ENCODE data around the gene SDK1.

Gene SDK1

DNA sequence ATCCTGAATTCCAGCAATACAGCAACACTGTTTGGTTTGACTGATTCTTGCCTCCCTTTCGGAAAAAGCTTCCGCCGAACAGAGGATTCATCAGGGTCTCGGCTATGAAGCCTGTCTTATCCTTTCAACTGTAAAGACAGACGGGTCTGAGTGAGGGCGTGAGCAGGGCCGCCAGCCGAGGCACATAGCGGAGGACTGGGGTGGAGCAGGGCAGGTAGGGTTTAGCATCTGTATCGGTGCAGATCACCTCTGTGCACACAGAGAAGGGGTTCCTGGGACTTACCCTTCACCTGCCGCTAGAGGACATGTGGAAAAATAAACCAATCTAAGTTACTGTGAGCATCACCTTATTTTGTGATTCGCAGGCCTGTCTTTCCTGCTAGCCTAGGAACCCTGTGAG lies 724.2 kb downstream of the SDK1 start:
- no peak overlapping the region for H3K4me3 ChIP-seq (ENCODE audit: low read length)
- no peaks in the 10 kb centered on the region for H3K27me3 ChIP-seq (ENCODE audit: control insufficient read depth, insufficient read depth, low read length)
- no peaks in the 10 kb centered on the region for H3K9me3 ChIP-seq (ENCODE audit: control insufficient read depth, low read length)
- no peak overlapping the region for H3K9ac ChIP-seq (ENCODE audit: low read length)
- no peaks in the 10 kb centered on the region for H3K4me1 ChIP-seq (ENCODE audit: control insufficient read depth, insufficient read depth, low read length)
- H3K36me3 ChIP-seq (ENCODE audit: control insufficient read depth, insufficient read depth, low read length): no peaks in the 10 kb centered on the region

DNA sequence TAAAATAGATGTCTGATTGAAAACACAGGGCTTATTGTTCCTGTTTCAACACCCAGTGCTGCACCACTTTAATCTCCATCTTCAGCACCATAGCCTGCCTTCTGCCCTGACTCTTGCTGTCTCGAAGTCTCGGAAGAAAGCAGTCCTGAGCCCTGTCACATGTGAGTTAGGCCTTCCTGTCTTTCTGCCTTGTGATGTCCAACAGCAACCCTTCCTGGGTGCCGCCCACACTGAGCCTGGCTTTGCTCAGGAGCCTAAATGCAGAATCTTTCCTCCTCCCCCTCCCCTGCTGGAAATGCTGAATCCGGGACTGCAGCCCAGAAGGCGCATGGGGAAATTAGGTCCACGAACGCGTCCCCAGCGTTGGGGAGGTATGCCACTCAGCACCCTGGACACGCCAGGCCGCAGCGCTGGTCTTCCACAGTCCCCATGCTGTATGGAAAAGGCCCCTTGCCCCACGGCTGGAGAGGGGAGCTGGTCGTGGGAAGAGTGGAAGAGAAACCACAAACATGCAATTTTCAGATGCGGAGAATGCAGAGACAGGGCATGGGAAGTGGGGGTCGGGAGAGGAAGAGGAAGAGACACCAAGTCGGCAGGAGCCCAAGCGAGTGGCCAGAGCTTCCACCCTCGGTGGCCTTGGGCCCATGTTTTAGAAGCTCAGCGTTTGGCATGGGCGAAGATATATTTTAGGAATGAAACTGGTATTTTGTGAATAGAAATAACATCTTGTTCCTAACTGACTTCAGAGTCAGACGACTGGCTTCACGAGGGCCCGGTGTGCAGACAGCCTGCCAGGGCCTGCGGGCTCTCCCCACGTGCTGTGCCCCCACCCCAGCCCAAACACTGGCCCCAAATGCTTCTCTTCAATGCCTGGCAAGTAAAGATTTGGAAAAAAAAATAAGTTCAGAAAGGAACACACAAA lies 724.9 kb downstream of the SDK1 start:
- Histone ChIP-seq H3K4me3 (ENCODE audit: low read length) (no peak overlapping the region), H3K9ac (ENCODE audit: low read length) (no peak overlapping the region), H3K4me1 (ENCODE audit: control insufficient read depth, insufficient read depth, low read length) (no peaks in the 10 kb centered on the region), H3K27me3 (ENCODE audit: control insufficient read depth, insufficient read depth, low read length) (no peaks in the 10 kb centered on the region), H3K36me3 (ENCODE audit: control insufficient read depth, insufficient read depth, low read length) (no peaks in the 10 kb centered on the region), H3K9me3 (ENCODE audit: control insufficient read depth, low read length) (no peaks in the 10 kb centered on the region)

DNA sequence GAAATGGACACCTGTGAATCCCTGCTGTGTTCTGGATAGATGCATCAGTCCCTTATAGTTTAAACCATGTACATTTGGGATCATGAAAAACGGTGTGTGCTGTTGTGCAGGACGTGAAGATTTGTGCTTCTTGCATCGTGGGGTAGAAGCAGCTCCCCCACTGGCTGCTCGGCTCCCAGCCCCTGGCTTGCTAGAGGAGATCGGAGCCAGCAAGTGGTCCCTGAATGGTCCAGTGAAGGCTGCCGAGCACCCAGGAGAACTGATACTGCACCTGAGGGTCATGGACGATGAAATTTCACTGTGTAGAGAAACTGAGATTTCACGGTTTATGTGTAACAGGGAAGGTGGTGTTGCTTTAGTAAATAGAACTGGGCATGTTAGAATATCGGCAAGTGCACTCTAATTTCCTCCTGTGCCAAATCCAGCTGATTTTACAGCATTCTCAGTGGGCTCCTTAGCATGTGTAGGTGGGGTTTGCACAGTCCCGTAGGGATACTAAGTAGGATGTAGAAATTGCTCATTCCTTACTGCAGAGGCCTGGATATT lies 726.0 kb downstream of the SDK1 start:
- Histone ChIP-seq H3K4me1 (ENCODE audit: control insufficient read depth, insufficient read depth, low read length) (no peaks in the 10 kb centered on the region), H3K36me3 (ENCODE audit: control insufficient read depth, insufficient read depth, low read length) (no peaks in the 10 kb centered on the region), H3K9ac (ENCODE audit: low read length) (no peak overlapping the region), H3K9me3 (ENCODE audit: control insufficient read depth, low read length) (no peaks in the 10 kb centered on the region), H3K27me3 (ENCODE audit: control insufficient read depth, insufficient read depth, low read length) (no peaks in the 10 kb centered on the region), H3K4me3 (ENCODE audit: low read length) (no peak overlapping the region)

DNA sequence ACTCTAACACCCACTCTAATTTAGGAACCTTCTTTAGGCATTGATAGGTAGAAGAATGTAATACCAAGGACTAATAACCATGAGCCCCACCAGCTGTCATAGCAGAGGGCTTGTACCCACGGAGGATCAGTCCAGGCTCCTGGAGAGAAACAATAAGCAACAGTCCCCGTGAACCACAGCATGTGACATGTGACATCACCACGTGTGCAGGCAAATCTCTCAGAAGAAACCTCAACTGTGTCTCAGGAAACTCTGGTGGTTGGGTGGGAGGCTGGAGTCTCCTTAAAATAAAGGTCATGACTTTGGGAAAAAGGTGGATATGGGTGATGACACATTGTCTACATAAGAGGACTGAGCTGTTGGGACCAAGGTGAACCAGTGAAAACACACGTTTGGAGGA lies 727.2 kb downstream of the SDK1 start:
- H3K9ac ChIP-seq (ENCODE audit: low read length): no peak overlapping the region
- H3K27me3 ChIP-seq (ENCODE audit: control insufficient read depth, insufficient read depth, low read length): no peaks in the 10 kb centered on the region
- no peaks in the 10 kb centered on the region for H3K9me3 ChIP-seq (ENCODE audit: control insufficient read depth, low read length)
- no peak overlapping the region for H3K4me3 ChIP-seq (ENCODE audit: low read length)
- H3K4me1 ChIP-seq (ENCODE audit: control insufficient read depth, insufficient read depth, low read length): no peaks in the 10 kb centered on the region
- no peaks in the 10 kb centered on the region for H3K36me3 ChIP-seq (ENCODE audit: control insufficient read depth, insufficient read depth, low read length)

DNA sequence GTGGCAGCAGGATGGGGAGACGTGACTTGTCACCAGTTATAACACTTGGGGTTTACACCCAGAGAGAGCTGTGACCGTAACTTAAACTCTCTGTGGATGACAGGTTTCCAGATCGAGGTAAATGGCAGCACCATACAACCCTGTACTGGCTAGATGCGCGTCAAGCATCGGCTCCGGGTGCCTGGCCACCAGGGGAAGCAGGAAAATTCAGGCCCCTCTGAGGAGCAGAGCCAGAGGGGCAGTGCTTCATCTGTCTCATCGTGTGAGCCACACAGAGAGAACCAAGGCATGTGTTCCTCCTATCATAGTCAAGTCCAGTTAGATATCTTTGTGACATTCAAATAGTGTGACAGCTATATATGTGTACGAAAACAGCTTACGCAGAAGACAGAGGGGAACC lies 728.9 kb downstream of the SDK1 start:
- Histone ChIP-seq H3K27me3 (ENCODE audit: control insufficient read depth, insufficient read depth, low read length) (no peaks in the 10 kb centered on the region), H3K4me3 (ENCODE audit: low read length) (no peak overlapping the region), H3K9ac (ENCODE audit: low read length) (no peak overlapping the region)

DNA sequence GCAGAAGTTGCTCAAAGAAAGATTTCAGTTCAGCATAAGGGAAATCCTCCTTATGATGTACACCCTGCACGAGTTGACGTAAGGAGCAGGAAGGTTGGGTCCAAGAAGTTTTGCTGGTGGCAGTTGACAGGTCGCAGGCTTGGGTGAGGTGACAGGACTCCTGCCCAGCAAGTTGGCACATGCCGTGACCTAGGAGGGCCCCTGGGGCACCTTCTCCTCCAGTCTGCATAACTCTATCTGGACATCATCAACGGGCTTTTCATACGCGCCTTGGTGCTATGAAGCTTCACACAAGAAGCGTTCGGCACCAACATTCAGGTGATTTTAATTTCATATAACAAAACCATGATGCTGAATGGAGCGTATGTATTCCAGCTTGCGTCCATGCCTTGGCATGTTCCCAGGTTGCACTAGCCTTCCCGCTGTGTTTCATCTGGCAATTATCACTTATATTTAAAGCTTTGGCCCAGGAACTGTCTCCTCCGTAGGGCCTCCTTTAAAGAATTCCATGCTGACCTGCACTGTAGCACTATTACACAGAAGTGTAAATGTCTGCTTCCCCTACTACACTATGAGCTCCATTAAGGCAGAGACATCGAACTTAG lies 729.4 kb downstream of the SDK1 start:
- H3K9me3 ChIP-seq (ENCODE audit: control insufficient read depth, low read length): no peaks in the 10 kb centered on the region
- H3K4me1 ChIP-seq (ENCODE audit: control insufficient read depth, insufficient read depth, low read length): no peaks in the 10 kb centered on the region
- no peak overlapping the region for H3K9ac ChIP-seq (ENCODE audit: low read length)
- no peaks in the 10 kb centered on the region for H3K36me3 ChIP-seq (ENCODE audit: control insufficient read depth, insufficient read depth, low read length)
- no peak overlapping the region for H3K4me3 ChIP-seq (ENCODE audit: low read length)
- H3K27me3 ChIP-seq (ENCODE audit: control insufficient read depth, insufficient read depth, low read length): no peaks in the 10 kb centered on the region

More for the DNA sequence above, 728.9 kb downstream of the SDK1 start:
- Histone ChIP-seq H3K36me3 (ENCODE audit: control insufficient read depth, insufficient read depth, low read length) (no peaks in the 10 kb centered on the region), H3K4me1 (ENCODE audit: control insufficient read depth, insufficient read depth, low read length) (no peaks in the 10 kb centered on the region), H3K9me3 (ENCODE audit: control insufficient read depth, low read length) (no peaks in the 10 kb centered on the region)

DNA sequence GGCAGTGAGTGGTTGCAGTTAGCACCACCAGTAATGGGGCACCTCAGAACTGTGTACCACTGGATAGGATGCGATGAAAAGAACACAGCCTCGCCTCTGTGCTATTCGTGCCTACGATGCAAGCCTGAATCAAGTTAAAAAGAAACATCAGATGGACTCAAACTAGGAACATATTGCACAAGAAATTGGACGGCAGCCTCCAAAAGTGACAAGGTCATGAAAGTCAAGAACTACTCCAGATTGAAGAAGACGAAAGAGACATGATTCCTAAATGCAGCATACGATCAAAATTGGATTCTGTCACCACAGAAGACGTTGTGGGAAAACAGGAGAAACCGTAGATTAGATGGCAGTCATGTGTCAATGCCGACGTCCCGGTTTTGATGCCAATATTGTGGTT lies 732.9 kb downstream of the SDK1 start:
- Histone ChIP-seq H3K36me3 (ENCODE audit: control insufficient read depth, insufficient read depth, low read length) (no peaks in the 10 kb centered on the region), H3K9ac (ENCODE audit: low read length) (no peak overlapping the region), H3K4me3 (ENCODE audit: low read length) (no peak overlapping the region), H3K4me1 (ENCODE audit: control insufficient read depth, insufficient read depth, low read length) (no peaks in the 10 kb centered on the region), H3K27me3 (ENCODE audit: control insufficient read depth, insufficient read depth, low read length) (no peaks in the 10 kb centered on the region), H3K9me3 (ENCODE audit: control insufficient read depth, low read length) (no peaks in the 10 kb centered on the region)

DNA sequence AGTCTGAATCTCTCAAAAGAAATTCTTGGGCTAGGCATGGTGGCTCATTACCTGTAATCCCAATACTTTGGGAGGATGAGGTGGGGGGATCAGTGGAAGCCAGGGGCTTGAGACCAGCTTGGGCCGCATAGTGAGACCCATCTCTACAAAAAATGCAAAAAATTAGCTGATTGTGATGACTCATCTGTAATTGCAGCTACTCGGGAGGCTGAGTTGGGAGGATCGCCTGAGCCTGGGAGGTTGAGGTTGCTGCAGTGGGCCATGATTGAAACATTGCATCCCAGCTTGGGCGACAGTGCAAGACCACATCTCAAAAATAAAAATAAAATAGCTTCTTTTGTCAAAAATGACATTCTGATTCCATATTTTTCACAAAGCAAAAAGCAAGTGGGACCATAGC lies 736.3 kb downstream of the SDK1 start:
- Histone ChIP-seq H3K36me3 (ENCODE audit: control insufficient read depth, insufficient read depth, low read length) (no peaks in the 10 kb centered on the region), H3K9ac (ENCODE audit: low read length) (no peak overlapping the region)

DNA sequence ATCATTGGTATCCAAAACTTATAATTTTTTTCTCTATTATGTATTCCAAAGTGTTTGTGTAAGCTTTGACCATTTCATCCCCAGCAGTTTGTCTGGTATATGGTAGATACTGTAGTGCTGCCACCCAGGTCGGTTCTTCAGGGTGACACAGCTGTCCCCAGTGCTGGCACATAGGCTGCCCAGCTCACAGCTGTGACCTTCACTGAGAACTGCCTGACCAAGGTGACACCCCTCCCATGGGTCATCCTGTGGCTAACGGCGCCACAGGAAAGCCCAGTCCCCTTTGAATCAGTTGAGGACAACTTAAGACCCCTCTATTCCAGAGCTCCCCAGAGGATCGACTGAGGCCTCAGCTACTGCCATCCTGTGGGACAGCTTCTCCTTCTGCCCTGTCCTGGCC lies 736.8 kb downstream of the SDK1 start:
- Histone ChIP-seq H3K9me3 (ENCODE audit: control insufficient read depth, low read length) (no peaks in the 10 kb centered on the region), H3K27me3 (ENCODE audit: control insufficient read depth, insufficient read depth, low read length) (no peaks in the 10 kb centered on the region), H3K4me1 (ENCODE audit: control insufficient read depth, insufficient read depth, low read length) (no peaks in the 10 kb centered on the region), H3K36me3 (ENCODE audit: control insufficient read depth, insufficient read depth, low read length) (no peaks in the 10 kb centered on the region), H3K4me3 (ENCODE audit: low read length) (no peak overlapping the region), H3K9ac (ENCODE audit: low read length) (no peak overlapping the region)

More for the DNA sequence above, 736.3 kb downstream of the SDK1 start:
- no peak overlapping the region for H3K4me3 ChIP-seq (ENCODE audit: low read length)
- H3K27me3 ChIP-seq (ENCODE audit: control insufficient read depth, insufficient read depth, low read length): no peaks in the 10 kb centered on the region
- no peaks in the 10 kb centered on the region for H3K9me3 ChIP-seq (ENCODE audit: control insufficient read depth, low read length)
- no peaks in the 10 kb centered on the region for H3K4me1 ChIP-seq (ENCODE audit: control insufficient read depth, insufficient read depth, low read length)

DNA sequence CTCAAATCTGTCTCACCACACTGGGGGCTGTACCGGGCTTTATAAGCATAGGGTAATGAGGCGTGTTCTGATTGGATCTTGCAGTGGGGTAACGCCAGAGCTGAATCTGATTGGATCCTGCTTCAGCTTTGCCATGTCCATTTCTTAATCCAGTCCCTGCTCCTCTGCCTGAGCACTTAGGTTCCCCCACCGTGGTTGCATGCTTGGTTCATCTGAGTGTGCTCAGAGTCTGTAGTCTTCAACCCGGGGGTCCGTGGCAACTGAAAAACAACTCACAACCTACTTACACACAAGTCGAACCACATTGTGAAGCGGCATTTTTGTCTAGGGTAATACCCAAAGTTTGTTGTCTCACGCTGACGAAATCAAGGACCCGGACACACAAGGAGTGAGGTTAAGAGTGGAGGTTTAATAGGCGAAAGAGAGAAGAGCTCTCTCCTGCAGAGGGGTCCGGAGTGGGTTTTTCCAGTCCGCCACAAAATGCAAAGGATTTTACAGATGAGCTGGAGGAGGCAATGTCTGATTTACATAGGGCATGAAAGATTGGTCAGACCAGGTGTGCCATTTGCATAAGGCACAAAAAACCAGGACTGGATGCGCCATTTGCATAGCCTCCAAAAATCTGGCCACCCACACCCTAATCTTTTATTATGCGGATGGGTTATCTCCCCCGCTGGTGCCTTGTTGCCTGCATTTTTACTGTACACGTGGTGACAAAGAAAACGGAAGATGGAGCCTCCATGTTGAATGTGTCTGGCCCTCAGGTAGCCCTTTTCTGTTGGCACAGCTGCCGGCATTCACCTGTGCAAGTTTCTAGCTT lies 739.3 kb downstream of the SDK1 start:
- no peaks in the 10 kb centered on the region for H3K9me3 ChIP-seq (ENCODE audit: control insufficient read depth, low read length)
- no peaks in the 10 kb centered on the region for H3K36me3 ChIP-seq (ENCODE audit: control insufficient read depth, insufficient read depth, low read length)
- no peak overlapping the region for H3K4me3 ChIP-seq (ENCODE audit: low read length)
- no peaks in the 10 kb centered on the region for H3K27me3 ChIP-seq (ENCODE audit: control insufficient read depth, insufficient read depth, low read length)
- no peak overlapping the region for H3K9ac ChIP-seq (ENCODE audit: low read length)
- H3K4me1 ChIP-seq (ENCODE audit: control insufficient read depth, insufficient read depth, low read length): no peaks in the 10 kb centered on the region

DNA sequence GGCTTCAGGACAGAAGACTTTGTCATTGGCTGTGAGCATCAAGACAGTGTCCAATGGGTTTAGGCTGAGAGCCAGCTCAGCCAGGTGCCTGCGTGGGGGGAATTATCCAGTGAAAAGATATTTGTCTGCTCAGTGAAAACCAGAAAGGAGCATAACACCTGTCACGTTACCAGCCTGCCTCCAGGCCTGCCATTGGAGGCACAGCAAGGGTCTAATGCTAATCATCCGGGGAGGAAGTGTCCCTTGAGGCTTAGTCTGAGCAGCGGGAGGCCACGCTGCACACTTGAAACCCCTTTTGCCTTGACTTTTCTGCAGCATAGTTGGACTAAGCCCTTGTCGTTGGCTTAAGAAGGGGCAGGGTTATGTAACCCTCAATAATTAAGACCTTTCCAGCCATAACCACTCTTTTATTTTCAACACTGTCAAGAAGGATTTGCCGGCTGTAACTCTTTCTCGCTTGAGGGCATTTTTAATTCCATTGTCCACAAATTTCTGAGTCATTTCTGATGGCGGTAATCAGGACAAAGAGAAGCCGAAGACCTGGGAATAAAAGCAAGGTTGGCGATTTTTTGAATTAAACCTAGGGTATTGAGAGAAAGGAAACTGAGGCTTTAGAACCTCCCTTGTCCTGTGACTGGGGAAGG lies 741.5 kb downstream of the SDK1 start:
- no peak overlapping the region for H3K9ac ChIP-seq (ENCODE audit: low read length)
- H3K27me3 ChIP-seq (ENCODE audit: control insufficient read depth, insufficient read depth, low read length): no peaks in the 10 kb centered on the region
- no peaks in the 10 kb centered on the region for H3K4me1 ChIP-seq (ENCODE audit: control insufficient read depth, insufficient read depth, low read length)
- no peaks in the 10 kb centered on the region for H3K9me3 ChIP-seq (ENCODE audit: control insufficient read depth, low read length)
- no peaks in the 10 kb centered on the region for H3K36me3 ChIP-seq (ENCODE audit: control insufficient read depth, insufficient read depth, low read length)
- no peak overlapping the region for H3K4me3 ChIP-seq (ENCODE audit: low read length)

Data from mucosa of stomach (tissue), 1 donor.